B cell (primary cell): ENCODE measurements around the gene PLXNA1.

Experiments used
- CTCF ChIP-seq: fragments of 200-600 bp; IDR thresholded peaks from one replicate; pipeline ENCODE4 v1.8.0; 2022; ENCODE audit warnings: antibody characterized with exemption, mild to moderate bottlenecking
- EZH2 ChIP-seq: IDR thresholded peaks from 2 replicates; pipeline ENCODE4 v1.6.1; 2012; ENCODE audit warnings: borderline replicate concordance, low read depth, mild to moderate bottlenecking, moderate library complexity, low read length; ENCODE audit not compliant: insufficient read depth, poor library complexity, severe bottlenecking

DNA sequence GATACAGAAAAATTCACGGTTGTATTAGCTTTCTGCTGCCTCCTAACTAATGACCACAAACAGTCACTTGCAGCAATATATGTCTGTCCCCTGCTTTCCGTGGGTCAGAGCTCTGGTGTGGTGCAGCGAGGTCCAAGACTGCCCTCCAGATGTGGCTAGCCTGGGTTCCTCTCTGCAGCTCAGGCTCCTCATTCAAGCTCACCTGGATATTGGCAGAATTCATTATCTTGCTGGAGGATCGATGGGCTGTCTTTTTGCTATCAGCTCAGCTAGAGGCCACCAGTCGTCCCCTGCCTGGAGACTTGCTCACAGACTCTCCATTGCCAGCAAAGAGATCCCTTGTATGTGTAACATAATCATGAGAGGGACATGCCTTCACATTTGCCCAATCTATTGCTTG, 12.8 kb upstream of the PLXNA1 start:
- TF ChIP-seq EZH2 = no peak
- no peak for TF ChIP-seq CTCF
